Skin of body (tissue), 2 donors: ENCODE results near the gene UBE2L6. TPM values are rescaled to one million over a fixed set of nuclear protein-coding genes. Genes with fewer than 3 reads are reported as not detected.

Experiments used
- DNase-seq: peaks from one replicate; lab custom pipeline; 2025; lab: John Stamatoyannopoulos, UW
- total RNA-seq: library from RNA; depleted of rRNA; stranded (reverse); fragments of >200 nt; gene quantifications from one replicate; pipeline ENCODE4 v1.2.3, GENCODE V29; 2014

The UBE2L6 gene
- 9.9 TPM for total RNA-seq

GRCh38 chr11:57567515-57568329, at the start of gene UBE2L6:
Gene UBE2L6 (minus strand): TSS chr11:57567672. CDS start chr11:57567611, 61 bp downstream.
- peak; percentile 38 for DNase-seq

DNA sequence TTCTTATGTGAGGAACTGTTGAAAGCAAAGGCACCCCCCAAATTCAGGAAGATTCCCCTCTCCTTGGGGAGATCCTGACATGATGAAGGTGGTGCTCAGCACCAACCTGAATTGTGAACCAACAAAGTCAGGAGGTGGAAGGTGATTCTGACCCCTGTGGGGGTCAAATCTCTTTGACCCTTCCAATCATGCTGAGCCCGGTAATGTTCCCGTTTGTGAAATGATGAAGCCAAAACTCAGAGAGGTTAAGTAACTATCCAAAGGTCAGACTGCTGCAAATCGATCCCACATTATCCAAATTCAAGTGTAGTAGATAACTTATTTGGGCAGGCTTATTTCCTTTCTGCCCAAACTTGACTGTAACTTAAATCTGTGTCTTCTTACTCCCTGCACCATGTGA, 49.1 kb upstream of the UBE2L6 start:
- no peak for DNase-seq

GRCh38 chr11:57615308-57615707, 47.8 kb upstream of the UBE2L6 start:
- DNase-seq = no peak

GRCh38 chr11:57614234-57614772, 46.8 kb upstream of the UBE2L6 start:
- DNase-seq = no peak

GRCh38 chr11:57610170-57610569, 42.7 kb upstream of the UBE2L6 start:
- no peak for DNase-seq

DNA sequence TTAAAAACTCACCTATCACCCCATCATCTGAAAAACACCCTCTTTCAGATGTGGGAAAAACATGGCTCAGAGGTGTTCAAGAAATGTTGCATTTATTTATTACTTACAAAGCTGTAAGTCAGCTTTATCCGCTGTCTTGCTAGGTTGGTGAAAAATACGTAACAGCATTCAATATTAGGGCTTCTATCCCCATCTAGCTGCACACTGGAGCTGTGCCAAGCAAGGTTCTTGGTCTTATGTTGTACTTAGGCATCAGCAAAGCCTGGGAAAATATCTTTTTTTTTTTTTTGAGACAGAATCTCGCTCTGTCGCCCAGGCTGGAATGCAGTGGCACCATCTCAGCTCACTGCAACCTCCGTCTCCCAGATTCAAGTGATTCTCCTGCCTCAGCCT, 37.6 kb upstream of the UBE2L6 start:
- DNase-seq = no peak

DNA sequence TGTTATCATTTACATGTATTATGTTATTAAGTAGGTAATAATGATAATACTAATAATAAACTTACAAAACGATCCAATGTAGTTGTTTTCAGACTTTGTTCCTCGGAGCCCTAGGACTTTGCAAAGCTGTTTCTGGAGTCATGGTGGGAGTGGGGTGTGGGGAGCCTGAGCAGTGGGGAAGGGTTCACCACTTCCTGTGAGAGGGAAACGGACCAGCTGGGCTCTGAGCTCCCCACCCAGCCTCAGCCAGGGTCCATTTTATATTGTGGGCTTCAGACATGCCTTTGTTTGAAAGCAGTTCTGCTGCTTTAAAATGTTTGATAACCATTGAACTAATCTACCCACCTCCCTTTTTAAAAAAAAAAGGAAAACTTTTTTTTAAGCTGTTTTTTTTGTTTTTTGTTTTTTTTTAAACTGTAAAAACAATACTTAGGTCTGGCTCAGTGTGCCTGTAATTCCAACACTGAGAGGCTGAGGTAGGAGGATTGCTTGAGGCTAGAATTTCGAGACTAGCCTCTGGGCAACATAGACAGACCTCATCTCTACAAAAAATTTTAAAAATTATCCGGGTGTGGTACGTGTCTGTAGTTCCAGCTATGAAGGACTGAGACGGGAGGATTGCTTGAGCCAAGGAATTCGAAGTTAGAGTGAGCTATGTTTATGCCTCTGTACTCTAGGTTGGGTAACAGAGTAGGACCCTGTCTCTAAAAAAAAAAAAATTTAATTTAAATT, 37.0 kb upstream of the UBE2L6 start:
- DNase-seq = no peak

DNA sequence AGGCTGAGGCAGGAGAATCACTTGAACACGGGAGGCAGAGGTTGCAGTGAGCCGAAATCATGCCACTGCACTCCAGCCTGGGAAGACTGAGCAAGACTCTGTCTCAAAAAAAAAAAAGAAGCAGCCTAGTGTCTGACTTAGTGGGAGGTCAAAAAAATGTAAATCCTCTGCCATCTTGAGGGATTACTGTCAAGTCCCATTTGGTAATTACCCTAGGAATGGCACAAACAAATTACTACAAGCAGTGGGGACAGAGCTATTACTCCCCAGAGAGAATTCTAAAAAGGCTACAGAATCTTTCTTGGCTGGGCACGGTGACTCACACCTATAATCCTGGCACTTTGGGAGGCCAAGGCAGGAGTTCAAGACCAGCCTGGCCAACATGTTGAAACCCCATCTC, 33.8 kb upstream of the UBE2L6 start:
- no peak for DNase-seq

DNA sequence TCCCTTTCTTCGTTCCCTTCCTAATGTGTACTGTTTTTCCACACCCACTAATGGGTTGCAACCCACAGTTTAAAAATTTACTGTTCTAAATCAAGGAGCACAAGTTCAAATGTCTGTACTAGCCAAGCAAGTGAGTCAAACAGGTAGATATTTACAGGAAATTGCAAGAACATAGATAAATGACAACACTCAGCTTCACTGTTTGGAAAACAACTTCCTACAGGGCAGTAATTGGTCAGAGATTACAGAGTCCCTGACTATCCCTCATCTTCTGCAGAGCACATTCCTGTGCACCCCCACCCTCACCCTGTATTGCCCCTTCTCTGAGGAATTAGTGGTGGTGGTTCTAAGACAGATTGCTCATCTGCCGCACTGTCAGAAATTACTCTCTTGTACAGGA, 31.9 kb upstream of the UBE2L6 start:
- DNase-seq = no peak

DNA sequence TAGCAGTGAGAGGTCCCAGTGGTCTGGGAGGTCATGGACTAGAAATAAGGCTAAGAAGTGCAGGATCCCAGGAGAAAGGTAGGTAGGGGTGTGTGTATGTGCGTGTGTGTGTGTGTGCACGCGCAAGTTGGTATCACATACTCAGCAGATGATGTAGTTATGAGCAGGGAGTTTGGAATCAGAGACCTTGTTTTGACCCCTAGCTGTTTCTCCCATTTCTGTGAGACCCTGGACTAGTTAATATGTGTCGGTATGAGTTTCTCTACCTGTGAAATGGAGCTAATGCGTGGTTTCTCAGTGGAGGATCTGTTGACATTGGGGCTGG, 31.3 kb upstream of the UBE2L6 start:
- DNase-seq = peak; percentile 40

GRCh38 chr11:57597916-57598830, 30.7 kb upstream of the UBE2L6 start:
- DNase-seq = peak; percentile 75

DNA sequence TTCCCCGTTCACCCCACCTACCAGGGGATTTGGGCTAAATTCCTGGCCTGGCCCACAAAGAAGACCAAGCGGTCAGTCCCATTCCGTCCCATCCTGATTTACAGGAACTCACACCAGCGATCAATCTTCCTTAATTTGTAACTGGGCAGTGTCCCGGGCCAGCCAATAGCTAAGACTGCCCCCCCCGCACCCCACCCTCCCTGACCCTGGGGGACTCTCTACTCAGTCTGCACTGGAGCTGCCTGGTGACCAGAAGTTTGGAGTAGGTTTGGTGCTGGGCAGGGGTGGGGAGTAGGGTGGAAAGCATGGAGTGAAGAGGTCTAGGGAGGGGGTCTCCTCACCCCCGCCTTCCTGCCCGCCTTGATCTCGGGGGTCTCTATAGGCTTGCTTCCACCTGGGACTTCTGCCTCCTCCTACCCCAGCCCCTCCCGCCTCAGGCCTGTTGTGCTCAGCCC, 30.0 kb upstream of the UBE2L6 start, which contains the start of gene SERPING1:
TSS of gene SERPING1 (plus strand) at position 225 of the 455 bp plus-strand sequence. CDS start 586 bp downstream, outside the sequence.
- peak; percentile 47 for DNase-seq

GRCh38 chr11:57596266-57596885, 28.9 kb upstream of the UBE2L6 start:
- no peak for DNase-seq

DNA sequence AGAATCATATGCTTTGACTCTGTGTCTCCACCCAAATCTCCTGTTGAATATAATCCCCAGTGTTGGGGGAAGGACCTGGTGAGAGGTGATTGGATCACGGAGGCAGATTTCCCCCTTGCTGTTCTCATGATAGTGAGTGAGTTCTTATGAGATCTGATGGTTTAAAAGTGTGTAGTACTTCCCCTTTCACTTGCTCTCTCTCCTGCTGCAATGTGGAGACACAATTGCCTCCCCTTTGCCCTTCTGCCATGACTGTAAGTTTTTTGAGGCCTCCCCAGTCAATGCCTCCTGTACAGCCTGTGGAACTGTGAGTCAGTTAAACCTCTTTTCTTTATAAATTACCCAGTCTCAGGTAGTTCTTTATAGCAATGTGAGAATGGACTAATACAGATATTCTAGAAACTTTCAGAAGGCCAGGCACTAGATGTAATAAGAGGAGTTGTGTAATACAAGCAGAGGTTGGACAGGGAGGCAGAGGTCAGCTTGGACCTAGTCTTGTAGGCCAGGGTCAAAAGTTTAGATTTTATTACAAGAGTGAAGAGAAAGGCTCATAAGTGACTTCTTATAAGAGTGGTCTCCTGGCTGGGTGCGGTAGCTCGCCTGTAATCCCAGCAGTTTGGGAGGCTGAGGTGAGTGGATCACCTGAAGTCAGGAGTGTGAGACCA, 20.7 kb upstream of the UBE2L6 start:
- no peak for DNase-seq

GRCh38 chr11:57586711-57587245, 19.3 kb upstream of the UBE2L6 start:
- DNase-seq = no peak

GRCh38 chr11:57585301-57585700, 17.8 kb upstream of the UBE2L6 start:
- no peak for DNase-seq

DNA sequence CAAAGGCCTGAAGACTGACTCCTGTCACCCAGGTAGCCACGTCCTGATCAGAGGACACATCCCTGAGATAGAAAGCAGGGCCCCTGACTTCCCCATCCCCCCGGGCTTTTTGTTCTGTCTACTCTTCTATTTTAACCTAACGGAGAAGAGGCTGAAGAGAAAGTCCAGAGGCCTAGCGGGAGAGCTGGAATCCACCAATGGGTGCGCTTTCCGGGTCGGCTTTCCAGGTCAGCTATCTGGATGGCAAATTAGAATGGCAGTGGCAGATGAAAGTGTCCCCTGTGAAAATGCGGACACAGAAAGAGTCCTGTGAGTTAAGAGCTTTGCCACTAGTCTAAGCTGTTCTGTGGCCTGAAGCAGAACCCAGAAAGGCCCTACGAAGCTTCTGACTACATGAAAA, 16.9 kb upstream of the UBE2L6 start:
- DNase-seq = no peak

- DNase-seq = no peak
Measured at GRCh38 chr11:57574061-57574460, 6.6 kb upstream of the UBE2L6 start.

DNA sequence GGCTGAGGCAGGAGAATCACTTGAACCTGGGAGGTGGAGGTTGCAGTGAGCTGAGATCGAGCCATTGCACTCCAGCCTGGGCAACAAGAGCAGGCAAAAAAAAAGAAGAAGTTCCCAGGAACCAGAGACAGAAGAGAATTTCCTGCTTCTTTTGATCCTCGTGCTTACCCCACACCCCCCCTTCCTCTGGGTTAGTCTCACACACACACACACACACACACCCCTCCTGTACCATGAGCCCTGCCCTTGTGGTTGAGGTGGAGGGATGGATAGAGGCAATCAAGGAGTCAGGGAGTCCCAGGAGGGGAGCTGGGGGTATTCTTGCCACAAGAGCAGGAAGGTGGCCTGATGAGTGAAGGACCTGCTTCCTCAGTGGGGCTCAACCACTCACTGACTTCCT, 4.1 kb upstream of the UBE2L6 start:
- DNase-seq = no peak

DNA sequence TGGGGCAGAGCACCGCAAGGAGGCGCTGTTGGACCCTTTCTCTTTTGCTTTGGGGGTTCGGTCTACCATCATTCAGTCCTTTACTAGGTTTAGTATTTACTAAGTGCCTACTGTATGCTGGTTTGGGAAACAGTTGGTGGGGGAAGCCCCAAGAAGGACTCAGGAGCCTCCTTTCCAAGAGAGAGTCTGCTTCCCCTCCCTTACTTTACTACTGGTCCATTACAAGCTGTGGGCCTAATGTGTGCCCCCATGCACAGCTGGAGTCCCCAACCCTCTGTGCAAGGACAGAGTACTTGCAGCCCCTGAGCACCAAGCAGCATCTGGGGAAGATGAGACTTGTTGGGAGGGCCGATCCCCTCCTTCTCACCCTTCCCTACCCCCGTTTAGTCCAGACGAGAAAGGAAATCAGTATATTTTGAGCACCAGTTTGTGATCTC, 876 bp upstream of the UBE2L6 start:
- no peak for DNase-seq
